HG03196 (cell line): ENCODE results near the gene DOCK2.
"Not testable (repeated sequence)": the region's sequence is repeated elsewhere in the genome, so short reads cannot be mapped to it uniquely, and the experiment has no call there.

Experiments used
- ATAC-seq: cut with Tn5 transposase; IDR thresholded peaks from one replicate; pipeline ENCODE4 v1.9.1; 2021; ENCODE audit not compliant: unreplicated experiment

The DOCK2 gene

DNA sequence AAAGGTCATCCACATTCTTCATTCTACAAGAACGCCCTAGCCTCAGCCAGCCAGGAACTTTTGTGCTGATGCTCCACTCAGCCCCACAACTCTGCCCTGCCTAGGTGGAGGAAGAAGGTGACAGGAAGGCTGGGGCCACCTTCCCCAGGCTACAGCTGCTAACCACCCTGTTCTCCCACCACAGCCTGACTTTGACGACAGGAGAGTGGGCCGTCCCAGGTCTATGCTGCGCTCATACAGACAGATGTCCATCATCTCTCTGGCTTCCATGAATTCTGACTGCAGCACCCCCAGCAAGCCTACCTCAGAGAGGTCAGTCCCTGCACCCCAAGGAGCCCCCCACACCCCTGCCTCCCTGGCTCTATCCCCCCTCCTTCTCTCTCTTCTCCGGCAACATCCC lies 440.5 kb downstream of the DOCK2 start:
- no peak for ATAC-seq

GRCh38 chr5:170078458-170078857 lies 441.4 kb downstream of the DOCK2 start:
- ATAC-seq, result no peak

- no peak for ATAC-seq
These were observed 441.9 kb downstream of the DOCK2 start for GRCh38 chr5:170078931-170079330.

DNA sequence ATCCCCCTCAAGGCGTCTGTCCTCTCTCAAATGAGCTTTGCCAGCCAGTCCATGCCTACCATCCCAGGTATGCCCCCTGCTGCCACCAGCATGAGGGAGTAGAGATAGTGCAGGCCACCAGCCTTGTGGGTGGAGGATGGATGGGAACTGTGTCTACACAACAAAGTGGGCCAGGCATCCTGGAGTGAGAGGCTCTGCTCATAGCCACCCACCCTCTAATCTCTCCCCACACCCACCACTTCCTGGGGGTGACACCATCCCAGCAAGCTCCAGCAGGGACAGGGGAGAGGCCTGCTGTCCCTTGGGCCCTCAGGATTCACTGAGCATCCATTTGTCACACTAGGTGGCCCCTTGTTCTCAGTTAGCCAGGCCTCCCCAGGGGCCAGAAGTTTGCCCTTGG lies 443.1 kb downstream of the DOCK2 start:
- ATAC-seq, result no peak

- ATAC-seq, result no peak
These were observed 443.8 kb downstream of the DOCK2 start for GRCh38 chr5:170080786-170081445.

DNA sequence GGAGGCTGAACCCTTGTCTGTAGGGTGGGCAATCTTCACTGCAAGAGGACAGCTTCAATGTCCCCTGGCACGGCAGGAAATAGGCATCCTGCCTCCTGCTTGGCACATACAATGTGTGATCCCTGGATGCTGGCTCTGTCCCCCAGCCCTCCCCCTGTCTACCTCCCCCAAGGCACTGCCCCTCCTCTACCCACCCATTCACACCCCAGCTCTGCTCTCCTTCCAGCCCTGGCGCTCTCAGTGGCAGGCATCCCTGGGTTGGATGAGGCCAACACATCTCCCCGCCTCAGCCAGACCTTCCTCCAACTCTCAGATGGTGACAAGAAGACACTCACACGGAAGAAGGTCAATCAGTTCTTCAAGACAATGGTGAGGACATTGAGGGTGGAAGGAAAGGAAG lies 444.5 kb downstream of the DOCK2 start:
- ATAC-seq, result no peak

GRCh38 chr5:170082701-170083100 lies 445.6 kb downstream of the DOCK2 start:
- ATAC-seq, result no peak

DNA sequence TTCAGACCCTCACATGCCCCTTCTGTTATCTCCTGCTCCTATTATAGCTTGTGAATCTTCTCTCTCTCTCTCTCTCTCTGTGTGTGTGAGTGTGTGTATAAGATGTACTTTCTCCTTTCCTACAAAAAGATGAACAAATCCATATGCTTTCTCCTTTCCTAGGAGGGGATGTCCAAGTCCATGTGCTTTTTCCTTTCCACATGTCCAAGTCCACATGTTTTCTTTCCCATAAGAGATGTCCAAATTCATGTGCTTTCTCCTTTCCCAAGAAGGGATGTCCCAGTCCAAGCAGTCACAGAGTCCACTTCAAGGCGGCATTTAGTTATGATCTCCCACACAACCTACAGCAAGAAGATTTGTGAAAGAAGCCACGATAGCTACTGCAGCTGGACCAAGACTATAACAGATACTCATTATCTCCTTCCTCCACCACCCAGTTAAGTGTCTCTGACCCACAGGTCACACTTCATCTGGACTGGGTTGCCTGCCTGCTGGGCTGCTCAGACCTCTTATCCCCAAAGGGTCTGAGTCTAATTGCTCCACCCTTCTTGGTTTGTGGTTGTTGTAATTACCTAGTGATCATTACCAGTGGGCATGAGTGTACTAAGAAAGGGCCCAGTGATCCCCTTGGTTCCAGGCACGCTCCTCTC lies 450.2 kb downstream of the DOCK2 start:
- no peak for ATAC-seq

DNA sequence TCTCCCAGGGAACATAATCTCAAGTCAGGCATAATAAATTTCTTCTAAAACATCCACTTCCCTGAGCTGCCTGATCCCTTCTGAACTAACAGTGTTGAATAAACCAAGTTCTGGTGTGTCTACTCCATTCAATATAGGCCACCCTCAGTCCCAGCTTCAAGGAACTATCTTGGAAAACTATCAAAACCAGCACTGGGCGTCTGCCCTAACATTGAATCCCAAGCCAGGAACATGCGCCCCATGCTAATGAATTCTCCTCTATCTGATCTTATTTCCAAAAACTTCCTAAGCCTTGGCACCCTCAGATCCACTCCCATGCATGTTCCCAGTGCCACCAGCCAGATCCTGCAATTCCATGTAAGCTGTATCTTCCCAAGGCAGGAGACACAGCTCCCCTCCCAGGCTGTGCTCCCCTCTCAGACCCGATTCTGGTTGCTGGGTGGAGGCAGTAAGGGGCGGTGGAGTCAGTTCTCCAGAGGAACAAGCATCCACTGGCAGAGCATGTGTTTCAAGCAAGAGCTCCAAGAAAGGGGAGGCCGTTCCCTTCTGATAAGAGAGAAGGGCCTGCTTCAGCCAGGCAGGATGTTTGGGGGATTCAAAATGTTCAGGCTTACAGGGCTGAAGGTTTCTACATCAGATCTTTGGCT lies 455.5 kb downstream of the DOCK2 start:
- ATAC-seq, result no peak

DNA sequence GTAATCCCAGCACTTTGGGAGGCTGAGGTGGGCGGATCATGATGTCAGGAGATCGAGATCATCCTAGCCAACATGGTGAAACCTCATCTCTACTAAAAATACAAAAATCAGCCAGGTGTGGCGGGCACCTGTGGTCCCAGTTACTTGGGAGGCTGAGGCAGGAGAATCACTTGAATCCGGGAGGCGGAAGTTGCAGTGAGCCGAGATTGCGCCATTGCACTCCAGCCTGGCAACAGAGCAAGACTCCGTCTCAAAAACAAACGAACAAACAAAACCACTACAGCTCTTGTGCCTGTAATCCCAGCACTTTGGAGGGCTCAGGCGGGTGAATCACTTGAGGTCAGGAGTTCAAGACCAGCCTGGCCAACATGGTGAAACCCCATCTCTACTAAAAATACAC lies 457.3 kb downstream of the DOCK2 start:
- not testable (repeated sequence) for ATAC-seq

- no peak for ATAC-seq
These were observed 458.6 kb downstream of the DOCK2 start for GRCh38 chr5:170095646-170096045.

DNA sequence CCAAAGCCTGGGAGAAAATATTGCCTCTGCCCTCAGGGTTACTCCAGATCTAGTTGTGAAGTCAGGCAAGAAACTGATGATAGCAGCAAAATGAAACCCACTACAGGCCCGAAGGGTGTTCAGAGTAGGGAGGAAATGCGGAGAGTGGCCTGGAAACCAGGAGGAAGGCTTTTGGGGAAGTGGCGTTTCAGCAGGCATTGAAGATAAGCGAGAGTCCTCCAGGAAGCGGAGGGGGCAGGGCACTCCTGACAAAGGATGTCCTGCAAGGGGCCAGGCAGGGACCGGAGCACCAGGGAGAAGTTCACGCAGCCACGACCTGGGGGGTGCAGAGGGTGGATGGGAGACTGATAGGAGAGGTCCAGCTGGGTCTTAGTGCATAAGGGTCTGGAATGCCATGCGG lies 460.9 kb downstream of the DOCK2 start:
- ATAC-seq, result no peak

DNA sequence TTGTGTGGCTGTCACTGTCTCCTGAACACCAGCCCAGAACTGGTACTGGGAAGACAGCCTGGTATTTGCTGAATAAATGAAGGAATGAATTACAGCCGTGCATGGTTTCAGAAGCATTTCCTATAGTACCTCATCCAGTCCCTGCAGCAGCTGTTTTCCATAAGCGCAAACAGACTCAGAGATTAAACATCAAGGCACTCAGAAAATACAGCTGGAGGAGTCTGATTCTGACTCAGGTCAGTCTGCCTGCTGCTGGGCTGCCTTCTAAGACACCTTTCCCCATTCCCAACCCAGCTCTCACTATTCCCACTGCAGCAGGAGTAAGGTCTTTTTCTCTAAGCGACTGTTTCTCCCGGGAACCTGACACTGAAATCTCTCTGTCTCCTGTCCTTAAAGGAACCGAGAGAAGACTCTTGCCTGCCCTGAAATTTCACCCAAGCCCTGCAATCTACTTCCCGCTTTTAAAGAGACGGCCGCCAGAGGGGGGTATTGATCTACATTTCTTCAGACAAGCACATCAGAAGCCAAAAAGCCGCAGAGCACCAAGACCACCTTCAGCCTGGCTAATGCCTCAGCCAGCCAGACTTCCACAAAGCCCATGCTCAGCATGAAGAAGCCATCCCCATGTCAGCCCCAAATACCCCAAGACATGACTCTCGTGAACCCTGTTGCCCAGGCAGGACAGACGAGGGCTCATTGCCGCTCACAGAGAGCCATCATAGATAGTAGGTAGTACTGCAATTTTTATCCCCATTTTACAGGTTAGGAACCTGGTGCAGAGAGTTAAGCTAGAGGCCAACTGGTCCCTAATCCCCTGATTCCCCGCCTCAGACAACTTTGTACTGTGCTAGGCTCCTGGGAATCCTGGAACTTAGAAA lies 463.2 kb downstream of the DOCK2 start:
- ATAC-seq, result no peak

GRCh38 chr5:170103447-170103846 lies 466.4 kb downstream of the DOCK2 start:
- no peak for ATAC-seq

DNA sequence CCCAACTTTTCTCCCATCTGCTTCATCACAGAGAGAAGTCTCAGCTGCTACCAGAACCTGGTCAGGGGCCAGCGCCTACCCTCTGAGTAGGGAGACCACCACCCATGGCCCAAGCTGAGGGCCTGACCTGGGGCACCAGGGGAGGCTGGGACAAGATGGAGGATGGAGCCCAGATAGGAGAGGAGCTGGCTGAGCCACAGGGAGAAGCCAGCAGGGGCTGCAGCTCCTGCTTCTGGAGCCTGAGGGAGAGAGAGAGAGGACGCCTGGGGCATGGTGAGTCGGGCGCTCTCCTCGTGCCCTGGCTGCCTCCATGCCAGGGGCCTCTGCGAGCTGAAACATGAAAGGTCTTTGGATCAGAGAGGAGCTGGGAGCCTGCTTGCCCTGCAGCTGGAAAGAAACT lies 467.2 kb downstream of the DOCK2 start:
- ATAC-seq, result no peak

- ATAC-seq, result no peak
These were observed 467.6 kb downstream of the DOCK2 start for GRCh38 chr5:170104710-170105109.

- ATAC-seq, result no peak
These were observed 468.9 kb downstream of the DOCK2 start, which contains the start of gene FOXI1 for GRCh38 chr5:170105642-170106611. Gene FOXI1 (plus strand): TSS chr5:170105897. CDS start chr5:170105958, 61 bp downstream.

DNA sequence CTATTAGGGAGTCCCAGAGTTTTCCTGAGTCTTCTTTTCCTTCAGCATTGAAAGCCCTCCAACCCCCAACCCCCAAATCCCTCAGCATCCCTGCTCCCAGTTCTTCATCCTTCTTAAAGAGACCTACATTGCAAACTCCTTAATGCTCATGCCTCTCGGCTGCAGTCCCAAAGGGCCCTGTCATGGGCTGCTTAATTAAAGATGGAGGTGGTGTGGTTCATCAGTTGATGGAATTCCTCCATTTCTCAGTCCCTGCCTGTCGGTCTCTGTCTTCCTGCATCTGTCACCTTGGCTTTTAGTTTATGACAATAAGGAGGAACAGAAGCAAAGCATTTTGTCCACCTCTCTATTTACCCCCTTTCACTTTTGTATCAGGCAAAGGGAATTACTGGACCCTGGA lies 470.6 kb downstream of the DOCK2 start:
- ATAC-seq, result no peak

- no peak for ATAC-seq
These were observed 471.3 kb downstream of the DOCK2 start for GRCh38 chr5:170108266-170108785.
